GM12878 (cell line): Measurements from ENCODE around the gene MAFG. TPM values are rescaled to one million over a fixed set of nuclear protein-coding genes. Genes with fewer than 3 reads are reported as not detected.
A peak's percentile ranks its signal among the peaks of the same experiment; 100 is the strongest.

Source experiments
- ATAC-seq: fragments of 200-7000 bp; cut with Tn5 transposase; 3 replicates; pipeline ENCODE4 v1.9.1; 2020; ENCODE audit warnings: mild to moderate bottlenecking, moderate library complexity
- BruUV-seq: library from RNA; stranded (reverse); fragments of 400-500 nt; replicated peaks from 2 replicates; lab custom pipeline; 2021; lab: Mats Ljungman, UMichigan
- CTCF ChIA-PET: fragments of 300-600 bp; sonication (Branson Sonifier 250); formaldehyde crosslinking; extraction: SDS; loops from one replicate; lab custom pipeline; 2021; ENCODE audit warnings: inconsistent platforms; lab: Yijun Ruan, JAX
- POLR2A ChIA-PET: fragments of 350-600 bp; formaldehyde crosslinking; extraction: SDS; loops from one replicate; lab custom pipeline; 2021; ENCODE audit warnings: inconsistent platforms; lab: Charles Lee
- RAD21 ChIA-PET: fragments of 300-600 bp; sonication (Branson Sonifier 250); formaldehyde crosslinking; loops from one replicate; lab custom pipeline; 2023; ENCODE audit warnings: antibody characterized with exemption; ENCODE audit not compliant: unreplicated experiment; lab: Charles Lee
- SMC1A ChIA-PET: fragments of 300-600 bp; sonication (Branson Sonifier 250); formaldehyde crosslinking; loops from one replicate; lab custom pipeline; 2023; ENCODE audit not compliant: unreplicated experiment, uncharacterized antibody; lab: Charles Lee
- DNase-seq: peaks from one replicate; pipeline ENCODE4 v3.0.0-alpha.2; 2011; ENCODE audit warnings: low read depth, low spot score
- FAIRE-seq: peaks from 3 replicates; lab custom pipeline; 2011; peaks lifted over from hg19 to GRCh38; lab: Jason Lieb, UNC
- H2AFZ ChIP-seq: 2 replicates; pipeline ENCODE4 v1.6.0; 2011; ENCODE audit warnings: low read depth, low read length, control low read depth; ENCODE audit not compliant: control insufficient read depth
- H3K27ac ChIP-seq: 2 replicates; pipeline ENCODE4 v1.5.1; 2011; ENCODE audit warnings: control low read depth; ENCODE audit not compliant: control insufficient read depth, insufficient read depth
- H3K27me3 ChIP-seq, 2 experiments: replicated peaks in 1 of 2; 2 replicates each; pipeline versions ENCODE4 v1.6.0 to v1.6.1; 2011; ENCODE audit warnings: low read length in 1 of 2; ENCODE audit not compliant: control insufficient read depth in 2 of 2, insufficient read depth in 2 of 2
- H3K36me3 ChIP-seq, 2 experiments: 2 replicates each; pipeline ENCODE4 v1.5.1; 2011; ENCODE audit warnings: low read length in 1 of 2; ENCODE audit not compliant: control insufficient read depth in 2 of 2, insufficient read depth in 2 of 2
- H3K4me1 ChIP-seq: 2 replicates; pipeline ENCODE4 v1.6.1; 2011; ENCODE audit warnings: mild to moderate bottlenecking, low read length, moderate library complexity, mixed read lengths; ENCODE audit not compliant: control insufficient read depth, insufficient read depth
- H3K4me2 ChIP-seq: 2 replicates; pipeline ENCODE4 v1.6.0; 2011; ENCODE audit warnings: control low read depth; ENCODE audit not compliant: control insufficient read depth, insufficient read depth
- H3K4me3 ChIP-seq: fragments of 200-600 bp; sonication (generic); 2 replicates; pipeline ENCODE4 v1.5.1; 2016
- H3K79me2 ChIP-seq: 2 replicates; pipeline ENCODE4 v1.6.0; 2011; ENCODE audit warnings: low read length; ENCODE audit not compliant: control insufficient read depth, insufficient read depth
- H3K9ac ChIP-seq: 2 replicates; pipeline ENCODE4 v1.8.0; 2011; ENCODE audit warnings: low read length, control low read depth, mixed read lengths; ENCODE audit not compliant: control insufficient read depth, insufficient read depth
- H3K9me3 ChIP-seq: replicated peaks from 3 replicates; pipeline ENCODE4 v1.5.1; 2011; ENCODE audit warnings: mild to moderate bottlenecking, low read length; ENCODE audit not compliant: control insufficient read depth, insufficient read depth
- H4K20me1 ChIP-seq: 2 replicates; pipeline ENCODE4 v1.6.0; 2011; ENCODE audit not compliant: control insufficient read depth, insufficient read depth
- CEBPB ChIP-seq, 2 experiments: fragments of 150-350 bp in 1 of 2; IDR thresholded peaks; 2 replicates each; pipeline ENCODE4 v1.6.1; 2012 to 2014; ENCODE audit warnings: low read depth in 2 of 2, low read length in 2 of 2, borderline replicate concordance in 1 of 2, inconsistent platforms in 1 of 2
- CHD1 ChIP-seq: IDR thresholded peaks from 2 replicates; pipeline ENCODE4 v1.6.1; 2012; ENCODE audit warnings: low read depth, low read length, improper control_type of control experiment
- E2F4 ChIP-seq: IDR thresholded peaks from 2 replicates; pipeline ENCODE4 v1.6.1; 2012; ENCODE audit warnings: low read depth, low read length, improper control_type of control experiment
- EED ChIP-seq: sonication (generic); IDR thresholded peaks from 2 replicates; pipeline ENCODE4 v1.6.1; 2016; ENCODE audit warnings: antibody characterized with exemption, low read depth
- IKZF1 ChIP-seq: fragments of 450-650 bp; conservative IDR thresholded peaks from 2 replicates; pipeline ENCODE4 v1.6.1; 2017; ENCODE audit warnings: antibody characterized with exemption, mild to moderate bottlenecking
- JUND ChIP-seq: IDR thresholded peaks from 2 replicates; pipeline ENCODE4 v1.6.1; 2012; ENCODE audit warnings: low read depth, mild to moderate bottlenecking, low read length, improper control_type of control experiment, moderate library complexity
- MTA2 ChIP-seq: fragments of 450-650 bp; IDR thresholded peaks from 2 replicates; pipeline ENCODE4 v1.6.1; 2016; ENCODE audit warnings: low read depth, mild to moderate bottlenecking, moderate library complexity
- NFYA ChIP-seq: IDR thresholded peaks from 2 replicates; pipeline ENCODE4 v1.6.1; 2011; ENCODE audit warnings: low read depth, mild to moderate bottlenecking, low read length, improper control_type of control experiment, borderline replicate concordance
- POLR2A ChIP-seq: IDR thresholded peaks from 2 replicates; pipeline ENCODE4 v1.6.1; 2011; ENCODE audit warnings: low read depth, mild to moderate bottlenecking, low read length
- POLR2AphosphoS5 ChIP-seq: IDR thresholded peaks from 2 replicates; pipeline ENCODE4 v1.6.1; 2011; ENCODE audit warnings: mild to moderate bottlenecking, low read length, inconsistent platforms
- SIX5 ChIP-seq: IDR thresholded peaks from 2 replicates; pipeline ENCODE4 v1.6.1; 2011; ENCODE audit warnings: mild to moderate bottlenecking, low read depth, low read length, moderate library complexity; ENCODE audit not compliant: severe bottlenecking
- SP1 ChIP-seq: IDR thresholded peaks from one replicate; pipeline ENCODE4 v1.6.1; 2011; ENCODE audit warnings: low read depth, low read length
- ZNF622 ChIP-seq: fragments of 450-650 bp; IDR thresholded peaks from 2 replicates; pipeline ENCODE4 v1.6.1; 2017; ENCODE audit warnings: mild to moderate bottlenecking, inconsistent platforms
- WGBS: methylation state at CpG from one replicate; pipeline ENCODE4 v1.1.6; 2016; ENCODE audit warnings: low lambda C conversion rate; ENCODE audit not compliant: insufficient replicate concordance, insufficient coverage; ENCODE audit errors: missing lambda C conversion rate; 5-methylcytosine and 5-hydroxymethylcytosine counted together
- in situ Hi-C: fragments of 300-500 bp; cut with MboI; formaldehyde crosslinking; loops from 9 replicates; pipeline ENCODE4 v1.14.3; 2018; ENCODE audit warnings: mixed read lengths
- intact Hi-C: fragments of 100-400 bp; cut with micrococcal nuclease; formaldehyde crosslinking; loops from one replicate; pipeline ENCODE4 v1.14.2; 2022; ENCODE audit not compliant: unreplicated experiment
- polyA plus RNA-seq, 11 experiments: library from polyadenylated mRNA; depleted of rRNA in 4 of 11; unstranded in 6 of 11; stranded (reverse) in 5 of 11; fragments of >200 nt; fragmentation: Nextera tagmentation in 4 of 11; fragmentation: Illumina TruSeq in 1 of 11; extraction: Ambion mirVana in 4 of 11; extraction: Trizol in 1 of 11; gene quantifications; 1 replicate in 1 of 11; 2 replicates in 10 of 11; pipeline versions ENCODE4 v1.2.1 to v1.2.3, GENCODE V29; 2011 to 2016; ENCODE audit warnings: inconsistent platforms in 2 of 11, missing spikeins in 2 of 11, low read depth in 1 of 11
- total RNA-seq, 4 experiments: library from RNA; depleted of rRNA in 3 of 4; stranded (reverse); fragments of >200 nt in 3 of 4; fragmentation: Illumina TruSeq in 1 of 4; extraction: Trizol in 1 of 4; gene quantifications; 2 replicates each; pipeline versions ENCODE4 v1.2.1 to v1.2.3, GENCODE V29; 2013 to 2021

MAFG gene
- total and polyA plus RNA-seq, 10 of the 15 experiments (the other 5 are each of a cell fraction or from before 2014, with no cell fraction given): 0.48 to 20.1 (median 7.6) TPM

GRCh38 chr17:81885869-81886548 is 41.5 kb downstream of the MAFG start:
- no peak overlapping the region for H3K4me2 ChIP-seq
- H3K4me1 ChIP-seq: peaks cover 15% of the 10 kb centered on the region
- intact Hi-C loops: no loop called here
- H3K36me3 ChIP-seq: peaks cover 26 to 29% of the 10 kb centered on the region in 2 experiments; a peak in 3 of 4 replicates
- in situ Hi-C loops: no loop called here
- POLR2A ChIA-PET: interaction anchor here (1.1 to 1.4 kb wide), 3 partner anchors 13 to 28 kb away, joined by 3 to 6 read pairs (median 3); no protein-coding TSS in a partner anchor
- no peak overlapping the region for H2AFZ ChIP-seq
- ATAC-seq (no peak), DNase-seq (no peak), FAIRE-seq (no peak)
- peaks cover 30% of the 10 kb centered on the region for H3K79me2 ChIP-seq
- 0 out of 2 replicates have a peak, but pooled peaks cover 3% of the 10 kb centered on the region for H4K20me1 ChIP-seq
- no peaks in the 10 kb centered on the region for H3K9me3 ChIP-seq
- H3K9ac ChIP-seq: no peak overlapping the region
- H3K27ac ChIP-seq: no peak overlapping the region
- SMC1A ChIA-PET: no interaction called here
- RAD21 ChIA-PET: no interaction called here
- H3K27me3 ChIP-seq: no peaks in the 10 kb centered on the region
- BruUV-seq: no TSS peak
- CTCF ChIA-PET: interaction anchor here (1.6 kb wide), 1 partner anchor 13 kb away, joined by 5 read pairs; no protein-coding TSS in a partner anchor
- TF ChIP-seq IKZF1: no peak
- TF ChIP-seq ZNF622: no peak
- TF ChIP-seq POLR2AphosphoS5: peak; percentile 43; the same call in 1 of the 2 replicates
- no peak for TF ChIP-seq SP1
- no peak for TF ChIP-seq MTA2
- peak; percentile 26 for TF ChIP-seq POLR2A
- TF ChIP-seq CHD1: no peak
- TF ChIP-seq, all 136 proteins: peak for 2
- no peak overlapping the region for H3K4me3 ChIP-seq
- WGBS: 85% methylated on average over 11 of the region's 11 CpGs

DNA sequence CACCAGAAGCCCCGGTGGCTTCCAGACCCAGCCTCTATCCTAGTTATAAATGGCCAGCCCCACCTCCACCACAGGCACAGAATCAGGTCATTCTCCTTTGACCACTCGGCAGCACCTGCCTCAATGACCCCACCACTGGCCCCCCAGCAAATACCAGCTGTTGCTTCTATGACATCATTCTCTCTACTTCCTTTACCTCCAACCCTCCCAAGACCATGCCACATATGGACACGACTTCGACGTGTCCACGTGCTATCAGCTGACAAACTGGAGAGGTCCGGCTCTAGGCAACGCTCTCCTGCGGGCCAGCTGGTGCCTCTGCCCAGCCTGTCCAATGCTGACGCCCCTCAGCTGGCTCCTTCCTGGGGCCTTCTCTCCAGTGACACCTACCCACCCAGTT is 42.1 kb downstream of the MAFG start:
- CTCF ChIA-PET: interaction anchor here (1.6 kb wide), 1 partner anchor 13 kb away, joined by 5 read pairs; no protein-coding TSS in a partner anchor
- 98% methylated on average over 9 of the region's 10 CpGs for WGBS
- SMC1A ChIA-PET: no interaction called here
- no peak for FAIRE-seq
- Histone ChIP-seq H3K27me3 (no peaks in the 10 kb centered on the region), H3K4me1 (peaks cover 15% of the 10 kb centered on the region), H3K9me3 (no peaks in the 10 kb centered on the region), H3K4me3 (no peak overlapping the region), H3K4me2 (no peak overlapping the region), H4K20me1 (0 out of 2 replicates have a peak, but pooled peaks cover 3% of the 10 kb centered on the region), H3K27ac (no peak overlapping the region), H3K9ac (no peak overlapping the region), H3K79me2 (peaks cover 24% of the 10 kb centered on the region), H3K36me3 (peaks cover 26 to 29% of the 10 kb centered on the region in 2 experiments; a peak in 3 of 4 replicates), H2AFZ (no peak overlapping the region)
- intact Hi-C loops: no loop called here
- RAD21 ChIA-PET: no interaction called here
- TF ChIP-seq EED (no peak), NFYA (no peak), CEBPB (IDR thresholded peaks at IDR 0.05; ENCODE audit: borderline replicate concordance in 1 of 2, low read depth in 2 of 2, low read length in 2 of 2) (no peak), SIX5 (no peak), E2F4 (no peak), SP1 (no peak), JUND (no peak)
- in situ Hi-C loops: no loop called here
- no TSS peak for BruUV-seq
- POLR2A ChIA-PET: interaction anchor here (1.3 to 1.4 kb wide), 2 partner anchors 13 to 15 kb away, joined by 3 to 6 read pairs; no protein-coding TSS in a partner anchor
- ATAC-seq: no peak
- no peak for DNase-seq
